ENCODE data around the gene LTBP1.

LTBP1 gene

DNA sequence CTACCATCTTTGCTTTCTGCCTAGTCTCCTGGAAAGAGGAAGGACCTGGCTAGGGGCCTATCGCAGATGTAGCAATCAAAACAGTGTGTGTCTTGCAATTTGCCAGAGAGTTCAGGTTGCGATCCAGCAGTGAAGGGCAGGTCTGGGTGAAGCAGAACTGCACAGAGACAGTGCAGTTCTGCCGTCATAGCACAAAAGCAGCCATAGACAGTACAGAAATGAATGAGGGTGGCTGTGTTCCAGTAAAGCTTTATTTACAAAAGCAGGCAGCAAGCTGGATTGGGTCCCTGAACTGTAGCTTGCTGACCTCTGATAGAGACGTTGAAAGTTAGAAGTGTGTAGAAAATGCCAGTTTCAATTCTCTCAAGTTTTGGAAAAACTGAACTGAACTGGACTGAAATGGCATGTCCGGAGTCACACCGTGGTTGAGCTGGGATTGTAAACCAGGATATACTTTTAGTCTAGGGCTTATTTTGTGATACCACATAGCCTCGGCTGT is 186.8 kb downstream of the LTBP1 start:
- peak overlapping the region; percentile 55 to 64 for H3K27ac ChIP-seq (ENCODE audit: low read depth in 2 of 2, low read length in 2 of 2)
- H3K4me1 ChIP-seq (ENCODE audit: control insufficient read depth in 2 of 2, insufficient read depth in 2 of 2, low read length in 2 of 2), result peaks cover 0 to 3% of the 10 kb centered on the region in 2 donors
- H3K4me3 ChIP-seq (ENCODE audit: low read length in 2 of 2), result no peak overlapping the region
- H3K36me3 ChIP-seq (ENCODE audit: control insufficient read depth in 2 of 2, insufficient read depth in 2 of 2, low read length in 2 of 2), result no peaks in the 10 kb centered on the region
- H3K9ac ChIP-seq (ENCODE audit: low read depth in 1 of 2, low read length in 2 of 2), result no peak overlapping the region
- no peaks in the 10 kb centered on the region for H3K27me3 ChIP-seq (ENCODE audit: control insufficient read depth in 2 of 2, insufficient read depth in 2 of 2, low read length in 2 of 2)
- H3K9me3 ChIP-seq (ENCODE audit: control insufficient read depth in 2 of 2, low read length in 2 of 2), result no peaks in the 10 kb centered on the region

DNA sequence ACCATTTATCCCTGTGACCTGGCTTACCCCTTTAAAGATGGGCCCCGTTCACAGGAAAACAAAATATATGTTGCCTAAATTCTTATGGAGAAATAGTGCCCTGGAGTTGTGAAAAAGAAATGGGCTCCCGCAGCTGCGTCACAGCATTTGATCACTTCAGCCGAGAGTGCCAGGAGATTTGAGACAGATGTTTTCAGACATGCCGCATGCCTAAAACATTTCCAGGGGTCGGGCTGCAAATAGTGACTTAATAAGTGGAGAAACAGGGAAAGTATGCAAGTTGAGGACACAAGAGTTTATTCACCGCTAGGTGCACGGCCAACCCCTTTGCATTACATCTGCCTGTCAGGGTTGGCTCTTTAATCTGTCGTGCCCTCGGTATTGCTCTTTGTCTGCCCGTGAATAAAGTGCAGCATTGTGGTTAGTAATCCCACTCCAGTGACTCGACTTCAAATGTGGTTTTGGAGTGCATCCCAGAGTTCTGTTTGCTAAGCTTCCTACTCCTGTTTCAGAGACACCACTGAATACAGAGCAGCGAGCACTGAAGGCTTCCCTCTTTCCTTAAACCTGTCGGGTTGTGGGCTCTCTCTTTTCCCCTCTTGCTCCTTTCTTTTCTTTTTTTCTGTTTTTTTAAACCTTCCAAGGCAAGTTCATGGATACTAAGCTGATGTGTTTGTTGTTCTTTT is 187.5 kb downstream of the LTBP1 start:
- H3K9ac ChIP-seq (ENCODE audit: low read depth in 1 of 2, low read length in 2 of 2), result peak overlapping the region in 1 of 2 donors; percentile 53
- H3K36me3 ChIP-seq (ENCODE audit: control insufficient read depth in 2 of 2, insufficient read depth in 2 of 2, low read length in 2 of 2), result no peaks in the 10 kb centered on the region
- peak overlapping the region; percentile 52 to 58 for H3K4me3 ChIP-seq (ENCODE audit: low read length in 2 of 2)
- no peaks in the 10 kb centered on the region for H3K9me3 ChIP-seq (ENCODE audit: control insufficient read depth in 2 of 2, low read length in 2 of 2)
- peaks cover 0 to 3% of the 10 kb centered on the region in 2 donors for H3K4me1 ChIP-seq (ENCODE audit: control insufficient read depth in 2 of 2, insufficient read depth in 2 of 2, low read length in 2 of 2)
- no peaks in the 10 kb centered on the region for H3K27me3 ChIP-seq (ENCODE audit: control insufficient read depth in 2 of 2, insufficient read depth in 2 of 2, low read length in 2 of 2)
- peak overlapping the region; percentile 64 to 70 for H3K27ac ChIP-seq (ENCODE audit: low read depth in 2 of 2, low read length in 2 of 2)

DNA sequence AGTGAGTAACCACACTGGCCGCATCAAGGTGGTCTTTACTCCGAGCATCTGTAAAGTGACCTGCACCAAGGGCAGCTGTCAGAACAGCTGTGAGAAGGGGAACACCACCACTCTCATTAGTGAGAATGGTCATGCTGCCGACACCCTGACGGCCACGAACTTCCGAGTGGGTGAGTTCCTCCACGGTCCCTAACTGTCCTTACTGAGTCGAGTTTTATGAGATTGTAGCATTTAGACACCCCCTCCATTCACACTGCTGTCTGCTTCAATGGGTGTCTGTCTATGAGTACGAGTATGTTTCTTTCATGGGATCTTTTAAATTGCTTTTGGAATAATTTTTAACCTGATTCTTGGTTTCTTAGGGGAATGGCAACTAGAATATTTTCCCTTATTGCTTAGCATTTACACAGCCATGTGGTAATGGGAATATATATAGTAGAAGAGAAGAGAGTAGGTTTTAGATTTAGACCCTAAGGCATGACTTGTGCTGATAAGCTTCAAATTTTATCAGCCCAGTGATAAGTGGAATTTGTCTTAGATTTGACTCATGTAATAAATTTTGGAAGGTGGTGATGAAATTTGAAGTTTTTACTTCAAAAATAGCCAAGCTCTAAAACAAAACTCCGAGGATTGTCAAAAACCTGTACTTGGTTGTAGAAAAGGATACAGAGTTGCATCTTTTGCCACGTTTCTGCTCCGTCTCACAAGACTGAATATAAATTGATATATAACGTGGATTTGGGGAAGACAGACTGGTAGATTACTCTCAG is 188.2 kb downstream of the LTBP1 start:
- Histone ChIP-seq H3K4me3 (ENCODE audit: low read length in 2 of 2) (peak overlapping the region; percentile 52 to 58), H3K9me3 (ENCODE audit: control insufficient read depth in 2 of 2, low read length in 2 of 2) (no peaks in the 10 kb centered on the region), H3K27ac (ENCODE audit: low read depth in 2 of 2, low read length in 2 of 2) (peak overlapping the region; percentile 64 to 70), H3K4me1 (ENCODE audit: control insufficient read depth in 2 of 2, insufficient read depth in 2 of 2, low read length in 2 of 2) (peaks cover 0 to 3% of the 10 kb centered on the region in 2 donors), H3K27me3 (ENCODE audit: control insufficient read depth in 2 of 2, insufficient read depth in 2 of 2, low read length in 2 of 2) (no peaks in the 10 kb centered on the region), H3K9ac (ENCODE audit: low read depth in 1 of 2, low read length in 2 of 2) (peak overlapping the region in 1 of 2 donors; percentile 53), H3K36me3 (ENCODE audit: control insufficient read depth in 2 of 2, insufficient read depth in 2 of 2, low read length in 2 of 2) (no peaks in the 10 kb centered on the region)

- no peaks in the 10 kb centered on the region for H3K36me3 ChIP-seq (ENCODE audit: control insufficient read depth in 2 of 2, insufficient read depth in 2 of 2, low read length in 2 of 2)
- H3K9me3 ChIP-seq (ENCODE audit: control insufficient read depth in 2 of 2, low read length in 2 of 2), result no peaks in the 10 kb centered on the region
- peak overlapping the region in 1 of 2 donors; percentile 58 for H3K4me3 ChIP-seq (ENCODE audit: low read length in 2 of 2)
- no peak overlapping the region for H3K9ac ChIP-seq (ENCODE audit: low read depth in 1 of 2, low read length in 2 of 2)
- H3K4me1 ChIP-seq (ENCODE audit: control insufficient read depth in 2 of 2, insufficient read depth in 2 of 2, low read length in 2 of 2), result peaks cover 0 to 3% of the 10 kb centered on the region in 2 donors
- H3K27ac ChIP-seq (ENCODE audit: low read depth in 2 of 2, low read length in 2 of 2), result peak overlapping the region in 1 of 2 donors; percentile 44
- H3K27me3 ChIP-seq (ENCODE audit: control insufficient read depth in 2 of 2, insufficient read depth in 2 of 2, low read length in 2 of 2), result no peaks in the 10 kb centered on the region
Observed at GRCh38 chr2:33135645-33136044, 188.9 kb downstream of the LTBP1 start.

- Histone ChIP-seq H3K27ac (ENCODE audit: low read depth in 2 of 2, low read length in 2 of 2) (peak overlapping the region in 1 of 2 donors; percentile 44), H3K4me3 (ENCODE audit: low read length in 2 of 2) (no peak overlapping the region), H3K9me3 (ENCODE audit: control insufficient read depth in 2 of 2, low read length in 2 of 2) (no peaks in the 10 kb centered on the region), H3K27me3 (ENCODE audit: control insufficient read depth in 2 of 2, insufficient read depth in 2 of 2, low read length in 2 of 2) (no peaks in the 10 kb centered on the region), H3K4me1 (ENCODE audit: control insufficient read depth in 2 of 2, insufficient read depth in 2 of 2, low read length in 2 of 2) (peaks cover 0 to 3% of the 10 kb centered on the region in 2 donors), H3K36me3 (ENCODE audit: control insufficient read depth in 2 of 2, insufficient read depth in 2 of 2, low read length in 2 of 2) (no peaks in the 10 kb centered on the region), H3K9ac (ENCODE audit: low read depth in 1 of 2, low read length in 2 of 2) (no peak overlapping the region)
Observed at GRCh38 chr2:33136056-33136455, 189.3 kb downstream of the LTBP1 start.

DNA sequence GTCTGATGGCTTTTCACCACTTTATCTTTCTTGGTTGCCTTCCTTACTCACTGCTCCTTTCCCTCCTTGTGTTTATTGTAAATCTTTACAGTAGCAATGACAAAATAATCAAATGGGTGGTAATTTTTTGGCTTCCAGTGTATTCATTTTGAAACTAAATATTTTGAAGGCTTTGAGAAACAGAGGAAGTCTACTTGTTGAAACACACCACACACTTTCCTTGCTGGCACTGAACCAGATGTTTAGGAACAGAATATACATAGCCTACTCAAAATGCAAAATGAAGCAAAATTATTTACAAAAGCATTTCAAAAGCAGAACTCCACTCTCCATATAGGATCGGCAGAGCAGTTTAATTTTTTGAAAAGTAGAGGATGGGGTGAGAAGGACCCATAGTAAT is 189.8 kb downstream of the LTBP1 start:
- H3K4me1 ChIP-seq (ENCODE audit: control insufficient read depth in 2 of 2, insufficient read depth in 2 of 2, low read length in 2 of 2), result peaks cover 0 to 3% of the 10 kb centered on the region in 2 donors
- H3K9ac ChIP-seq (ENCODE audit: low read depth in 1 of 2, low read length in 2 of 2), result no peak overlapping the region
- H3K9me3 ChIP-seq (ENCODE audit: control insufficient read depth in 2 of 2, low read length in 2 of 2), result no peaks in the 10 kb centered on the region
- H3K27ac ChIP-seq (ENCODE audit: low read depth in 2 of 2, low read length in 2 of 2), result no peak overlapping the region
- H3K36me3 ChIP-seq (ENCODE audit: control insufficient read depth in 2 of 2, insufficient read depth in 2 of 2, low read length in 2 of 2), result no peaks in the 10 kb centered on the region
- no peak overlapping the region for H3K4me3 ChIP-seq (ENCODE audit: low read length in 2 of 2)
- no peaks in the 10 kb centered on the region for H3K27me3 ChIP-seq (ENCODE audit: control insufficient read depth in 2 of 2, insufficient read depth in 2 of 2, low read length in 2 of 2)

- Histone ChIP-seq H3K27ac (ENCODE audit: low read depth in 2 of 2, low read length in 2 of 2) (no peak overlapping the region), H3K9ac (ENCODE audit: low read depth in 1 of 2, low read length in 2 of 2) (no peak overlapping the region), H3K27me3 (ENCODE audit: control insufficient read depth in 2 of 2, insufficient read depth in 2 of 2, low read length in 2 of 2) (no peaks in the 10 kb centered on the region), H3K4me1 (ENCODE audit: control insufficient read depth in 2 of 2, insufficient read depth in 2 of 2, low read length in 2 of 2) (peaks cover 0 to 3% of the 10 kb centered on the region in 2 donors), H3K9me3 (ENCODE audit: control insufficient read depth in 2 of 2, low read length in 2 of 2) (no peaks in the 10 kb centered on the region), H3K4me3 (ENCODE audit: low read length in 2 of 2) (no peak overlapping the region), H3K36me3 (ENCODE audit: control insufficient read depth in 2 of 2, insufficient read depth in 2 of 2, low read length in 2 of 2) (no peaks in the 10 kb centered on the region)
Observed at GRCh38 chr2:33137331-33137730, 190.6 kb downstream of the LTBP1 start.

GRCh38 chr2:33139949-33140348 is 193.2 kb downstream of the LTBP1 start:
- H3K4me3 ChIP-seq (ENCODE audit: low read length in 2 of 2), result no peak overlapping the region
- H3K27me3 ChIP-seq (ENCODE audit: control insufficient read depth in 2 of 2, insufficient read depth in 2 of 2, low read length in 2 of 2), result no peaks in the 10 kb centered on the region
- no peak overlapping the region for H3K27ac ChIP-seq (ENCODE audit: low read depth in 2 of 2, low read length in 2 of 2)
- no peaks in the 10 kb centered on the region for H3K9me3 ChIP-seq (ENCODE audit: control insufficient read depth in 2 of 2, low read length in 2 of 2)
- no peaks in the 10 kb centered on the region for H3K36me3 ChIP-seq (ENCODE audit: control insufficient read depth in 2 of 2, insufficient read depth in 2 of 2, low read length in 2 of 2)
- H3K9ac ChIP-seq (ENCODE audit: low read depth in 1 of 2, low read length in 2 of 2), result no peak overlapping the region
- no peaks in the 10 kb centered on the region for H3K4me1 ChIP-seq (ENCODE audit: control insufficient read depth in 2 of 2, insufficient read depth in 2 of 2, low read length in 2 of 2)

DNA sequence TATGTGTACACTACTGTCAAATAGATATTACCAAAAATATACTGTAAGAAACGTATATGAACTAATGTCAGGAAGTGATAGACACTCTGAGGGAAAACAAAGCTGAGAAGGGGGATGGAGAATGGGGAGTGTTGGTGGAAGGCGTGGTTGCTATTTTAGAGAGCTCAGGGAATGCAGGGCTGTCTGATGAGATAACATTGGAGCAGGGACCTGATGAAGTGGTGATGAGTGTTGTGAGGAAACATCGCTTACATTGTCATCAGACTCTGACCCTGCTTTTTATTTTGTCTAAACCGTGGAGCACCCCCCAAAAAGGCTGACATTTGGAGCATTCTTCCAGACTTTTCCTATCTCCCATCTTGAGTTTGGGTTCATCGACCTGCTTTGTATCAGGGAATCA is 194.7 kb downstream of the LTBP1 start:
- no peak overlapping the region for H3K9ac ChIP-seq (ENCODE audit: low read depth in 1 of 2, low read length in 2 of 2)
- H3K9me3 ChIP-seq (ENCODE audit: control insufficient read depth in 2 of 2, low read length in 2 of 2), result no peaks in the 10 kb centered on the region
- H3K27me3 ChIP-seq (ENCODE audit: control insufficient read depth in 2 of 2, insufficient read depth in 2 of 2, low read length in 2 of 2), result no peaks in the 10 kb centered on the region
- no peaks in the 10 kb centered on the region for H3K36me3 ChIP-seq (ENCODE audit: control insufficient read depth in 2 of 2, insufficient read depth in 2 of 2, low read length in 2 of 2)
- H3K4me3 ChIP-seq (ENCODE audit: low read length in 2 of 2), result no peak overlapping the region
- no peak overlapping the region for H3K27ac ChIP-seq (ENCODE audit: low read depth in 2 of 2, low read length in 2 of 2)
- no peaks in the 10 kb centered on the region for H3K4me1 ChIP-seq (ENCODE audit: control insufficient read depth in 2 of 2, insufficient read depth in 2 of 2, low read length in 2 of 2)

DNA sequence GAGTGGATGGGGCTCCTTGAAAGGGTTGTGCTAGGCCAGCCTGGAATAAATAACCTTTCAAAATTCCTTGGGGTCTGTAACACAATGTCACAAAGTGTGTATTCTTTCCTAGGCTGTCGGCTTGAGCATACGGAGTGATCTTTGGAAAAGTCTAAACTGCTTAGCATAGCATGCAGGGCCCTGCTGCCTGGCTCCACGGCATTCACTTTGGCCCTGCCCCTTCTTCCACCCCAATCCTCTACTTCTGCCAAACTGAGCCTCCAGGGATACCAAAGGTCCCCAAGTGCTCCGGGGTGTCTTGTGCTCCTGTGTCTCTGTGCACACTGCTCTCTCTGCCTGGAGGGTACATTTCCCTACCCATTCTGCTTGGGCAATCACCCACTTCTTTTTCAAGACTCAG is 196.1 kb downstream of the LTBP1 start:
- H3K4me3 ChIP-seq (ENCODE audit: low read length in 2 of 2), result no peak overlapping the region
- no peaks in the 10 kb centered on the region for H3K9me3 ChIP-seq (ENCODE audit: control insufficient read depth in 2 of 2, low read length in 2 of 2)
- no peaks in the 10 kb centered on the region for H3K36me3 ChIP-seq (ENCODE audit: control insufficient read depth in 2 of 2, insufficient read depth in 2 of 2, low read length in 2 of 2)
- H3K27ac ChIP-seq (ENCODE audit: low read depth in 2 of 2, low read length in 2 of 2), result no peak overlapping the region
- H3K27me3 ChIP-seq (ENCODE audit: control insufficient read depth in 2 of 2, insufficient read depth in 2 of 2, low read length in 2 of 2), result no peaks in the 10 kb centered on the region
- no peak overlapping the region for H3K9ac ChIP-seq (ENCODE audit: low read depth in 1 of 2, low read length in 2 of 2)
- no peaks in the 10 kb centered on the region for H3K4me1 ChIP-seq (ENCODE audit: control insufficient read depth in 2 of 2, insufficient read depth in 2 of 2, low read length in 2 of 2)
